ENCODE data around the gene ARID3A.
"Not testable (repeated sequence)": the region's sequence is repeated elsewhere in the genome, so short reads cannot be mapped to it uniquely, and the experiment has no call there.

ARID3A gene

DNA sequence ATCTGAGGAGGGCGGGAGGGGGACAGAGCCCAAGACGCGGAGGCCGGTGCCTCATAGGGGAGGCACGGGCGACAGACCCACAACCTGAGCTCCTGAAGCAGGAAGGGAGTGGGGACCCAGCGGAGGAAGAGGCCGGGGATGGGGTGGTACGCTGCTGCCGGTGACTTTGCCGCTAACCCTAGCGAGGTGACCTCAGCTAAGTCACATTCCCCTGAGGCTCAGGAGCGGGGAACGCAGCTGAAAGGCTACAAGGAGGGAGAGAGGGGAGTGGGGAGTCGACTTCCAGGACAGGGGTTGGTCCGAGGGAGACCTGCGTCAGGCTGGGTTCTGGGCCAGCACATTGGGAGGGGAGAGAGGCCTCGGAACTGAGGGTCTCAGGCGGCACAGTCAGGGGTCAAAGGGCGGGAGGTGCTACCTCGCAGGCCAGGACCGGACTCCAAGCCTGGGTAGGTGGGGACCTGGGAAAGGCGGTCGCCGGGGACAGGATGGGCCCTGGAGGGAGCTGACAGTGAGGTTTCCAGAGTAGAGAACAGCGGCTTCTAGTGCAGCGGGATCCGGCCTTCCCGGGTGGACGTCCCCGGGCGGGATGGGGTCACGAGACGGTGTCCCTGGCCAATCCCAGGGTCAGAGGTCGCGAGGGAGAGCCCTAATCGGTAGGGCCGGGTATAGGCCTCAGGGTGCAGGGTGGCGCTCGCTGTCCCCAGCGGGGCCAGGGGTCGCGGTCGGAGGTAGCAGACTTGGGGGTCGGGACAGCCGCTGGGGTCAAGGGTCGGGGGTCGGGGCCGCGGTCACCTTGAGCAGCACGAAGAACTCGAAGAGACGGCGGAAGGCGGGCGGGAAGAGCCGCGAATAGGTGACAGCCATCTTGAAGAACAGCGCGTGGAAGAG is 94.4 kb downstream of the ARID3A start:
- DNase-seq, result no peak
- peak overlapping the region; percentile 98 for H3K4me3 Mint-ChIP-seq
- H3K27ac Mint-ChIP-seq, result peak overlapping the region; percentile 96 to 97
- H3K9me3 Mint-ChIP-seq, result no peaks in the 10 kb centered on the region
- peaks cover 58% of the 10 kb centered on the region for H3K4me1 Mint-ChIP-seq
- no peak for ATAC-seq
- no peaks in the 10 kb centered on the region for H3K27me3 Mint-ChIP-seq

DNA sequence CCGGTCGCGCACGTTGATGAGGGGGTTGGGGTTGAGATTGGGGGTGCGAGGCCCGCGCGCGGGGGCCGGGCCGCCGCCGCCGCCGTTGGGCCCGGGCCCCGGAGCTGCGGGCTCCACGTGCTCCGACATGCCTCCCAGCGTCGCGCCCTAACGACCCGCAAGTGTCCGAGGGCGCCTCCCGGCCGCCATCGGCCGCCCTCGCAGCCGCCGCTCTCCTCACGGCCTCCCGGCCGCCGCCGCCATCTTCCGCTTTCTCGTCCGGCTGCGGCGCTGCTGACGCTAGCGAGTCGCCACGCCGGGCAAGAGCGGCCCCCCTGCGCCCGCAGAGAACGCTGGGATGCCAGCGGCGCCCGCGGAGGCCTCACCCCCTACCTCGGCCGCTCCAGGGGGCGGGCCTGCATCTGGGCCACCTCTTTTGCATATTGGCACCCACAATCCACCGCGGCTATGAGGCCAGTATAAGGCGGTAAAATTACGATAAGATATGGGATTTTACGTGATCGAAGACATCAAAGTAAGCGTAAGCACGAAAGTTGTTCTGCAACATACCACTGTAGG is 95.1 kb downstream of the ARID3A start, which contains the start of gene TMEM259:
TMEM259 (minus strand) TSS at position 256 of the 558 bp plus-strand sequence; CDS start at position 129, 127 bp downstream.
- DNase-seq (peak; percentile 98), ATAC-seq (peak; percentile 93)
- Mint-ChIP-seq H3K4me3 (peak within 1 kb of the TSS; percentile 98), H3K9me3 (no peaks in the 10 kb centered on the region), H3K4me1 (peaks cover 54% of the 10 kb centered on the region), H3K27ac (peak within 1 kb of the TSS; percentile 99), H3K27me3 (no peaks in the 10 kb centered on the region)

DNA sequence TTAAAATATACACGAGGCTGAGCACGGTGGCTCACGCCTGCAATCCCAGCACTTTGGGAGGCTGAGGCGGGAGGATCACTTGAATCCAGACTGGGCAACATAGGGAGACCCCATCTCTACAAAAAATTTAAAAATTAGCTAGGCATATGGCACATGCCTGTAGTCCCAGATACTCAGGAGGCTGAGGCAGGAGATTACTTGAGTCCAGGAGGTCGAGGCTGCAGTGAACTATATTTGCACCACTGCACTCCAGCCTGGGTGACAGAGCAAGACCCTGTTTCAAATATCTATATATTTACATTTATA is 98.0 kb downstream of the ARID3A start:
- DNase-seq, H3K9me3 Mint-ChIP-seq, H3K27me3 Mint-ChIP-seq, H3K27ac Mint-ChIP-seq, H3K4me3 Mint-ChIP-seq, ATAC-seq: not testable (repeated sequence)
- H3K4me1 Mint-ChIP-seq, result peaks cover 42% of the 10 kb centered on the region

DNA sequence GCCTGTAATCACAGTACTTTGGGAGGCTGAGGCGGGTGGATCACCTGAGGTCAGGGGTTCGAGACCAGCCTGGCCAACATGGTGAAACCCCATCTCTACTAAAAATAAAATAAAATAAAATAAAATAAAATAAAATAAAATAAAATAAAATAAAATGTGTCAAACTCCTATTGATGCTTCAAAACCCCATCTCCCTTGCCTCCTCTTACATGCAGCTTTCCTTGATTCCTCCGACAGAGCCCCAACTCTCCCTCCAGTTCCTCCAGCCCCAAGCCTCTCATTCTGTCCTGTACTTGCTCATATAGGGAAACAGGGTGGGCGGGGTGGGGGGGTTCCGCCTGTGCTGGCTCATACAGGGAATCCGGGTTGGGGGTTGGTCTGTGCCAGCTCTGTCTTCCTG is 99.2 kb downstream of the ARID3A start:
- not testable (repeated sequence) for H3K9me3 Mint-ChIP-seq, H3K27me3 Mint-ChIP-seq, H3K27ac Mint-ChIP-seq, DNase-seq, ATAC-seq, H3K4me3 Mint-ChIP-seq
- H3K4me1 Mint-ChIP-seq, result peaks cover 40% of the 10 kb centered on the region
